Muscle of leg (tissue), 11 donors: Measurements from ENCODE around the gene NAALAD2. TPM values are rescaled to one million over a fixed set of nuclear protein-coding genes. Genes with fewer than 3 reads are reported as not detected.
A peak's percentile ranks its signal among the peaks of the same experiment; 100 is the strongest.
"Not testable (repeated sequence)": the region's sequence is repeated elsewhere in the genome, so short reads cannot be mapped to it uniquely, and the experiment has no call there.

Source experiments
- DNase-seq: peaks from one replicate; pipeline ENCODE4 v3.0.0; 2013
- H3K27ac ChIP-seq: one replicate; pipeline ENCODE4 v1.5.1; 2013; ENCODE audit warnings: mild to moderate bottlenecking, low read length, control low read depth
- H3K27me3 ChIP-seq: one replicate; pipeline ENCODE4 v1.6.1; 2013; ENCODE audit warnings: low read length; ENCODE audit not compliant: control insufficient read depth, insufficient read depth
- H3K36me3 ChIP-seq: one replicate; pipeline ENCODE4 v1.6.1; 2013; ENCODE audit warnings: low read length; ENCODE audit not compliant: control insufficient read depth, insufficient read depth
- H3K4me1 ChIP-seq: one replicate; pipeline ENCODE4 v1.6.1; 2013; ENCODE audit warnings: low read length; ENCODE audit not compliant: control insufficient read depth, insufficient read depth
- H3K4me3 ChIP-seq: one replicate; pipeline ENCODE4 v1.5.1; 2013; ENCODE audit warnings: low read length, control low read depth
- H3K9me3 ChIP-seq: replicated peaks from 2 replicates; pipeline ENCODE4 v1.6.1; 2013; ENCODE audit warnings: low read depth, low read length; ENCODE audit not compliant: control insufficient read depth
- WGBS: methylation state at CpG from one replicate; pipeline ENCODE4 v1.1.5; 2013; ENCODE audit warnings: missing lambda C conversion rate; ENCODE audit not compliant: insufficient coverage; 5-methylcytosine and 5-hydroxymethylcytosine counted together
- polyA plus RNA-seq, 8 donors: library from polyadenylated mRNA; unstranded; fragments of 120-200 nt; gene quantifications; one replicate each; pipeline versions ENCODE4 v1.2.1 to v1.2.3, GENCODE V29; 2013; ENCODE audit warnings: inconsistent platforms in 1 of 8, low replicate concordance in 1 of 8; ENCODE audit not compliant: insufficient read length in 8 of 8, insufficient read depth in 1 of 8
- total RNA-seq: library from RNA; stranded (reverse); fragments of 120-200 nt; gene quantifications from one replicate; pipeline ENCODE4 v1.2.4, GENCODE V29; 2013

Gene NAALAD2
- total and polyA plus RNA-seq, 9 donors = 3.4 to 6.0 (median 4.6) TPM

DNA sequence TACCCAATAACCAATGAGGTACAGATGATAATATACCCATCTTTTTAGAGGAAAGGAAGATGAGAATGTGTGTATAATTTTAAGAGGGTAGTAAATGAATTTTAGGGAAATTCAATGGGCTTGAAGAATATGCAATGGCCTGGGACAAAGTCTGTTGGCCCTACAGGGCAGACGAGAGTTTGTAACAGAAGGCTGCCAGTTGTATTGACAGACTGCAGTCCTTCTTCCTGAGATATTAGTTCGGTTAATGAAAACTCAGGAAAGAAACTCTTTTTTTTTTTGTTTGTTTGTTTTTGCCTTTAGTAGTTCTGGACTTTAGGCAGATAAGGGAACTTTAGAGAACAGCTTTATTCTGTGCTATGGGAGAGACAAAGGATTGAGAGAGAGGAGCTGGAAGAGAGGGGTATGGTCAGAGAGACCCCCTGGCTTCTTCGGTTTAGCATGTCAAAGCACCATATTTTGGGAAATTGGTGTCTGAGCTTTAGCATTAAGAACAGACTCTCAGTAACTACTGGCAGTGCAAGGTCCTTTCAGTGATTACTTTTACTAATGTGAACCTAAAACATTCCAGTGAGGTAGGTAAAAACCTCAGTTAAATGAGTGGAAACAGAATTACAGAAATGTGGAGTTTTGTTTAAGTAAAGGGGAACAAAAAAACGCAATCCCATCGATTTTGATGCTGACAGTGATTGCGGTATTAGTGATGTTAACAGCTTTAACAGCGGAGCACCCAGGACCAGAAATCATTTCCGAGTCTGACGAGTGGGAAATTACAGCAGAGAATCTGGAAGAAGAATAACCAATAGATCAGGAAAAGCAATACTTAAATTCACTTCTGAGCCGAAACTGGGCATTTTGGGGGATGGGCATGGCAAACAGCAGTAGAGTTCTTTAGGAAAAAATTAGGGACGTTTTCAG is 644 bp upstream of the NAALAD2 start:
- H3K9me3 ChIP-seq = no peaks in the 10 kb centered on the region
- H3K4me3 ChIP-seq = peak overlapping the region; percentile 64
- H3K27me3 ChIP-seq = peaks cover 6% of the 10 kb centered on the region
- no peaks in the 10 kb centered on the region for H3K36me3 ChIP-seq
- peak; percentile 53 for DNase-seq
- no peak overlapping the region for H3K27ac ChIP-seq
- WGBS = 33% methylated on average over 6 of the region's 11 CpGs
- no peaks in the 10 kb centered on the region for H3K4me1 ChIP-seq

- H3K9me3 ChIP-seq = no peaks in the 10 kb centered on the region
- no peaks in the 10 kb centered on the region for H3K36me3 ChIP-seq
- H3K4me3 ChIP-seq = peak overlapping the region; percentile 64
- H3K27me3 ChIP-seq = peaks cover 6% of the 10 kb centered on the region
- H3K27ac ChIP-seq = peak overlapping the region; percentile 64
- no CpG with 5 or more reads among the region's 5 CpGs for WGBS
- H3K4me1 ChIP-seq = no peaks in the 10 kb centered on the region
- no peak for DNase-seq
Measured at GRCh38 chr11:90135016-90135415, 553 bp downstream of the NAALAD2 start.

GRCh38 chr11:90148900-90149299 is 14.4 kb downstream of the NAALAD2 start:
- Histone ChIP-seq H3K4me1 (no peaks in the 10 kb centered on the region), H3K36me3 (no peaks in the 10 kb centered on the region), H3K4me3 (no peak overlapping the region), H3K27me3 (no peaks in the 10 kb centered on the region), H3K9me3 (no peaks in the 10 kb centered on the region), H3K27ac (no peak overlapping the region)
- no peak for DNase-seq
- WGBS = no CpG with 5 or more reads among the region's 1 CpG

GRCh38 chr11:90166982-90167573 is 32.6 kb downstream of the NAALAD2 start:
- H3K4me1 ChIP-seq, H3K9me3 ChIP-seq, H3K27ac ChIP-seq, H3K4me3 ChIP-seq, H3K36me3 ChIP-seq, DNase-seq, H3K27me3 ChIP-seq: not testable (repeated sequence)
- 92% methylated on average over 35 of the region's 49 CpGs for WGBS

DNA sequence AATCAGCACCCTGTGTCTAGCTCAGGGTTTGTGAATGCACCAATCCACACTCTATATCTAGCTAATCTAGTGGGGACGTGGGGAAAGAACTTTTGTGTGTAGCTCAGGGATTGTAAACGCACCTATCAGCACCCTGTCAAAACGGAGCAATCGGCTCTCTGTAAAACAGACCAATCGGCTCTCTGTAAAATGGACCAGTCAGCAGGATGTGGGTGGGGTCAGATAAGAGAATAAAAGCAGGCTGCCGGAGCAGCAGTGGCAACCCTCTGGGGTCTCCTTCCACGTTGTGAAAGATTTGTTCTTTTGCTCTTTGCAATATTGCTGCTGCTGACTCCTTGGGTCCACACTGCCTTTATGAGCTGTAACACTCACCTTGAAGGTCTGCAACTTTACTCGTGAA is 33.2 kb downstream of the NAALAD2 start:
- WGBS = 83% methylated on average over 7 of the region's 8 CpGs
- H3K27ac ChIP-seq, H3K4me1 ChIP-seq, DNase-seq, H3K36me3 ChIP-seq, H3K4me3 ChIP-seq, H3K27me3 ChIP-seq, H3K9me3 ChIP-seq: not testable (repeated sequence)

DNA sequence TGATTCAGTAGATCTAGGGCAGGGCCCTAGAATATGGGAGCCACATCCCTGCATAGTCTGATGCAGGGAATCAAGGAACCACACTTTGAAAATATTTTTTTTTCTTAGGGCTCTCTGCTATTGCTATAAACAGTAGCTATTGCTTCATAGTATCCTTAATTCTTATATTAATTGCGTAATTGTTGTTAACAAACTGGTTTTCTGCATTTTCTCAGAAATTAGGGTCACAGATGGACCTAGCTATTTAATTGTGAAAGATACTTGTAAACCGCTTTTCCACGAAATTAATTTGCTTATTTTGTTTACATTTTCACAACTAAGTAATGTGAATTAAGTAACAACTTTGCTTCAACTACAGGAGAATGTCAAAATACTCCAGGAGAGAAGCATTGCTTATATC is 34.1 kb downstream of the NAALAD2 start:
- no peak overlapping the region for H3K27ac ChIP-seq
- no peak for DNase-seq
- H3K9me3 ChIP-seq = no peaks in the 10 kb centered on the region
- H3K4me3 ChIP-seq = no peak overlapping the region
- H3K4me1 ChIP-seq = no peaks in the 10 kb centered on the region
- no peaks in the 10 kb centered on the region for H3K27me3 ChIP-seq
- H3K36me3 ChIP-seq = no peaks in the 10 kb centered on the region
- WGBS = no CpG with 5 or more reads among the region's 3 CpGs

DNA sequence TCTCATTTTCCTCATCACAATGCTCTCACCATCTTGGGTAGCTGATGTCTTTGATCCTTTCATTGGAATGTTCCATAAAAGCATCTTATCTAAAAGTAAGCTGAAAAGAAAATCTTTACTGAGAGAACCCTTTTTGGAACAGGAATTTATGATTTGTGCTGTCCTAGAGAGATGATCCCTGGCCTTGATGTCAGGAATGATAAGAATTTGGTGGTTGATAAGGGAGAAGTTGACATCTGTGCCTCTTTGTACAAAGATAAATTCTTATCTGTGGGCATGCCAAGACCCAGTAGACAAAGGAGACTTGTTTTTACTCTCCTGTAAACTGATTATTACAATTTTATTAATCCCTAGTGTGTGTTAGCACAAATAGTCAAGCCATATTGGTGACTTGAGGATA is 36.9 kb downstream of the NAALAD2 start:
- H3K4me1 ChIP-seq = no peaks in the 10 kb centered on the region
- no peaks in the 10 kb centered on the region for H3K36me3 ChIP-seq
- no peaks in the 10 kb centered on the region for H3K9me3 ChIP-seq
- H3K27ac ChIP-seq = no peak overlapping the region
- no peak overlapping the region for H3K4me3 ChIP-seq
- no peak for DNase-seq
- no peaks in the 10 kb centered on the region for H3K27me3 ChIP-seq

DNA sequence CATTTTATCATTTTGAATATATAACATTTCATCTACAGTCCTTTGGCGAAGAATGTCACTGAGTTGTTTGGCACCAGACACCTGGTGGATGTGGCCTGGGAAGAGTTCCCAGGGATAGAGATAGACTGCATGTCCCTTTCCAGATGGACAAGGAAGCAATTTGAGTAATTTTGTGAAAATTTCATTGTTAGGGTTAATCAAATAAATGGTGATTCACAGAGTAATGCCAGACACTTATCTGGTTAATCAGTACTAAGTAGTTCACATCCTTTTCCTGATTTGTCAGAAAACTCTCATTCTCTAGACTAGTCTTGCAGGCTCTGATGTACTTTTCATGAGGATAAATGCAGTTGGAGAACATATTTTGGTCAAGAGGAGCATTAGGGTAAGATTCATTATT is 41.6 kb downstream of the NAALAD2 start:
- H3K4me3 ChIP-seq = no peak overlapping the region
- H3K27me3 ChIP-seq = no peaks in the 10 kb centered on the region
- no peak for DNase-seq
- 100% methylated on average over 1 of the region's 1 CpG for WGBS
- H3K4me1 ChIP-seq = no peaks in the 10 kb centered on the region
- no peak overlapping the region for H3K27ac ChIP-seq
- no peaks in the 10 kb centered on the region for H3K36me3 ChIP-seq
- no peaks in the 10 kb centered on the region for H3K9me3 ChIP-seq

DNA sequence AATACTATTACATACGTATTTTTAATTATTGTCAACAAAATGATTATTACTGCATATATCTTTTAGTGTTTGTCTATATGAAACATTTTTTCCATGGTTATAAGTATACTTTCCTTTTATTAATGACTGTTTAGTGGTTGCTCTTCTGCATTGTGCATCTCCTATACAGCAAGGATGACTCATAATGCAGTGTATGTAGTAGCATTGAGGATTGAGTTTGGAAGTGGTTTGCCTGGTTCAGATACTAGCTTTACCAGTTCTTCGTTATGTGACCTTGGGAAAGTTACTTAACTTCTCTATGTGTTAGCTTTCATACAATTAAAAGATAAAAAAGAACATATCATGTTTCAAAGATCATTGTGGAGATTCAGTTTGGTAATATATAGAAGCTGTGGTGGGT is 44.3 kb downstream of the NAALAD2 start:
- no peaks in the 10 kb centered on the region for H3K27me3 ChIP-seq
- H3K4me3 ChIP-seq = no peak overlapping the region
- no peaks in the 10 kb centered on the region for H3K4me1 ChIP-seq
- no peaks in the 10 kb centered on the region for H3K36me3 ChIP-seq
- no peak overlapping the region for H3K27ac ChIP-seq
- WGBS = no CpG with 5 or more reads among the region's 2 CpGs
- no peak for DNase-seq
- H3K9me3 ChIP-seq = no peaks in the 10 kb centered on the region

- no peaks in the 10 kb centered on the region for H3K27me3 ChIP-seq
- no peaks in the 10 kb centered on the region for H3K4me1 ChIP-seq
- no peaks in the 10 kb centered on the region for H3K9me3 ChIP-seq
- DNase-seq = no peak
- H3K4me3 ChIP-seq = no peak overlapping the region
- no CpG with 5 or more reads among the region's 2 CpGs for WGBS
- no peaks in the 10 kb centered on the region for H3K36me3 ChIP-seq
- H3K27ac ChIP-seq = no peak overlapping the region
Measured at GRCh38 chr11:90179923-90180322, 45.5 kb downstream of the NAALAD2 start.
